ENCODE data around the gene BACH2. TPM values are rescaled to one million over a fixed set of nuclear protein-coding genes. Genes with fewer than 3 reads are reported as not detected.

BACH2 gene
- total and polyA plus RNA-seq, 10 of the 15 experiments (the other 5 are each of a cell fraction or from before 2014, with no cell fraction given) = 0.03 to 0.28 (median 0.04) TPM; not detected in 3

- ATAC-seq (no peak), FAIRE-seq (no peak), DNase-seq (ENCODE audit: low read depth, low spot score) (no peak)
- in situ Hi-C loops (cut with MboI) (no loop called here), intact Hi-C loops (cut with micrococcal nuclease; ENCODE audit: unreplicated experiment) (loop anchor here (5.0 kb wide), 1 partner anchor 275 kb away; no protein-coding TSS in a partner anchor)
- H4K20me1 ChIP-seq (ENCODE audit: control insufficient read depth, insufficient read depth) = no peaks in the 10 kb centered on the region
- 40% methylated on average over 7 of the region's 7 CpGs for WGBS (ENCODE audit: insufficient coverage, insufficient replicate concordance, low lambda C conversion rate, missing lambda C conversion rate)
- no peaks in the 10 kb centered on the region for H3K36me3 ChIP-seq (ENCODE audit: control insufficient read depth in 2 of 2, insufficient read depth in 2 of 2, low read length in 1 of 2)
- no peaks in the 10 kb centered on the region for H3K4me1 ChIP-seq (ENCODE audit: control insufficient read depth, insufficient read depth, low read length)
- POLR2A ChIA-PET = no interaction called here
- no TSS peak for BruUV-seq (replicated peaks)
- peaks cover 2% of the 10 kb centered on the region for H3K9me3 ChIP-seq (replicated peaks; ENCODE audit: control insufficient read depth, insufficient read depth, low read length)
- H3K4me2 ChIP-seq (ENCODE audit: control insufficient read depth, insufficient read depth) = no peak overlapping the region
- CTCF ChIA-PET = interaction anchor here (1.1 kb wide), 1 partner anchor 380 kb away, joined by 3 read pairs; no protein-coding TSS in a partner anchor
- RAD21 ChIA-PET (ENCODE audit: unreplicated experiment) = interaction anchor here (0.8 kb wide), 1 partner anchor 286 kb away, joined by 3 read pairs; no protein-coding TSS in a partner anchor
- TF ChIP-seq, protein P1, sequence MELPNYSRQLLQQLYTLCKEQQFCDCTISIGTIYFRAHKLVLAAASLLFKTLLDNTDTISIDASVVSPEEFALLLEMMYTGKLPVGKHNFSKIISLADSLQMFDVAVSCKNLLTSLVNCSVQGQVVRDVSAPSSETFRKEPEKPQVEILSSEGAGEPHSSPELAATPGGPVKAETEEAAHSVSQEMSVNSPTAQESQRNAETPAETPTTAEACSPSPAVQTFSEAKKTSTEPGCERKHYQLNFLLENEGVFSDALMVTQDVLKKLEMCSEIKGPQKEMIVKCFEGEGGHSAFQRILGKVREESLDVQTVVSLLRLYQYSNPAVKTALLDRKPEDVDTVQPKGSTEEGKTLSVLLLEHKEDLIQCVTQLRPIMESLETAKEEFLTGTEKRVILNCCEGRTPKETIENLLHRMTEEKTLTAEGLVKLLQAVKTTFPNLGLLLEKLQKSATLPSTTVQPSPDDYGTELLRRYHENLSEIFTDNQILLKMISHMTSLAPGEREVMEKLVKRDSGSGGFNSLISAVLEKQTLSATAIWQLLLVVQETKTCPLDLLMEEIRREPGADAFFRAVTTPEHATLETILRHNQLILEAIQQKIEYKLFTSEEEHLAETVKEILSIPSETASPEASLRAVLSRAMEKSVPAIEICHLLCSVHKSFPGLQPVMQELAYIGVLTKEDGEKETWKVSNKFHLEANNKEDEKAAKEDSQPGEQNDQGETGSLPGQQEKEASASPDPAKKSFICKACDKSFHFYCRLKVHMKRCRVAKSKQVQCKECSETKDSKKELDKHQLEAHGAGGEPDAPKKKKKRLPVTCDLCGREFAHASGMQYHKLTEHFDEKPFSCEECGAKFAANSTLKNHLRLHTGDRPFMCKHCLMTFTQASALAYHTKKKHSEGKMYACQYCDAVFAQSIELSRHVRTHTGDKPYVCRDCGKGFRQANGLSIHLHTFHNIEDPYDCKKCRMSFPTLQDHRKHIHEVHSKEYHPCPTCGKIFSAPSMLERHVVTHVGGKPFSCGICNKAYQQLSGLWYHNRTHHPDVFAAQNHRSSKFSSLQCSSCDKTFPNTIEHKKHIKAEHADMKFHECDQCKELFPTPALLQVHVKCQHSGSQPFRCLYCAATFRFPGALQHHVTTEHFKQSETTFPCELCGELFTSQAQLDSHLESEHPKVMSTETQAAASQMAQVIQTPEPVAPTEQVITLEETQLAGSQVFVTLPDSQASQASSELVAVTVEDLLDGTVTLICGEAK (IDR thresholded peaks at IDR 0.05; ENCODE audit: borderline replicate concordance) = no peak
- TF ChIP-seq HDGF (IDR thresholded peaks at IDR 0.05) (no peak), KAT2A (conservative IDR thresholded peaks at IDR 0.05; ENCODE audit: control insufficient read depth, low read depth, low read length) (no peak)
- H3K79me2 ChIP-seq (ENCODE audit: control insufficient read depth, insufficient read depth, low read length) = no peaks in the 10 kb centered on the region
- peaks cover 0 to 2% of the 10 kb centered on the region in 2 experiments; a peak in 3 of 4 replicates for H3K27me3 ChIP-seq (replicated peaks in 1 of 2; ENCODE audit: control insufficient read depth in 2 of 2, insufficient read depth in 2 of 2, low read length in 1 of 2)
- H3K27ac ChIP-seq (ENCODE audit: control insufficient read depth, insufficient read depth) = no peak overlapping the region
- H3K4me3 ChIP-seq = no peak overlapping the region
- no peak overlapping the region for H3K9ac ChIP-seq (ENCODE audit: control insufficient read depth, insufficient read depth, low read length)
- SMC1A ChIA-PET (ENCODE audit: uncharacterized antibody, unreplicated experiment) = no interaction called here
- H2AFZ ChIP-seq (ENCODE audit: control insufficient read depth, low read depth, low read length) = no peak overlapping the region
Observed at GRCh38 chr6:90097356-90097755, 199.3 kb downstream of the BACH2 start.
